Rectal smooth muscle tissue (tissue), 1 donor: ENCODE measurements around the gene CHST9.
"Not testable (repeated sequence)": the region's sequence is repeated elsewhere in the genome, so short reads cannot be mapped to it uniquely, and the experiment has no call there.

Experiments
- H3K27ac ChIP-seq: one replicate; pipeline ENCODE4 v1.7.0; 2013; ENCODE audit warnings: low read depth, low read length, inconsistent platforms
- H3K27me3 ChIP-seq: one replicate; pipeline ENCODE4 v1.7.0; 2013; ENCODE audit warnings: low read length; ENCODE audit not compliant: control insufficient read depth, insufficient read depth
- H3K36me3 ChIP-seq: one replicate; pipeline ENCODE4 v1.7.0; 2013; ENCODE audit warnings: low read length; ENCODE audit not compliant: control insufficient read depth, insufficient read depth
- H3K4me1 ChIP-seq: one replicate; pipeline ENCODE4 v1.7.0; 2013; ENCODE audit warnings: low read length; ENCODE audit not compliant: control insufficient read depth, insufficient read depth
- H3K4me3 ChIP-seq: one replicate; pipeline ENCODE4 v1.7.0; 2013; ENCODE audit warnings: low read length
- H3K9ac ChIP-seq: one replicate; pipeline ENCODE4 v1.7.0; 2013; ENCODE audit warnings: low read length

Gene CHST9

GRCh38 chr18:27185025-27185763 lies at the start of gene CHST9:
Gene CHST9, minus strand, starts transcription at chr18:27185308. Its CDS starts 42,499 bp downstream, at chr18:27142809.
- no peaks in the 10 kb centered on the region for H3K4me1 ChIP-seq
- peak within 1 kb of the TSS; percentile 39 for H3K4me3 ChIP-seq
- H3K36me3 ChIP-seq = no peaks in the 10 kb centered on the region
- no peaks in the 10 kb centered on the region for H3K27me3 ChIP-seq
- no peak within 1 kb of the TSS for H3K27ac ChIP-seq
- H3K9ac ChIP-seq = no peak within 1 kb of the TSS

- H3K27ac ChIP-seq, H3K36me3 ChIP-seq, H3K4me1 ChIP-seq, H3K9ac ChIP-seq, H3K4me3 ChIP-seq, H3K27me3 ChIP-seq: not testable (repeated sequence)
Measured at GRCh38 chr18:27232355-27232754, 47.2 kb upstream of the CHST9 start.

DNA sequence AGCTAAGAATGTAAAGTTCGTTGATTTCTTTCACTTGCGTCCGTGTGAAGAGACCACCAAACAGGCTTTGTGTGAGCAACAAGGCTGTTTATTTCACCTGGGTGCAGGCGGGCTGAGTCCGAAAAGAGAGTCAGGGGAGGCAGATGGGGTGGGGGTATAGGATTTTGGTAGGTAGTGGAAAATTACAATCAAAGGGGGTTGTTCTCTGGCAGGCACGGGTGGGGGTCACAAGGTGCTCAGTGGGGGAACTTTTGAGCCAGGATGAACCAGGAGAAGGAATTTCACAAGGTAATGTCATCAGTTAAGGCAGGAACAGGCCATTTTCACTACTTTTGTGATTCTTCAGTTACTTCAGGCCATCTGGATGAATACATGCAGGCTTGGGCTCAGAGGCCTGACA lies 46.6 kb upstream of the CHST9 start:
- H3K36me3 ChIP-seq, H3K4me1 ChIP-seq, H3K27me3 ChIP-seq, H3K4me3 ChIP-seq, H3K9ac ChIP-seq, H3K27ac ChIP-seq: not testable (repeated sequence)

- H3K9ac ChIP-seq, H3K4me1 ChIP-seq, H3K27ac ChIP-seq, H3K36me3 ChIP-seq, H3K27me3 ChIP-seq, H3K4me3 ChIP-seq: not testable (repeated sequence)
Measured at GRCh38 chr18:27231221-27231620, 46.1 kb upstream of the CHST9 start.

GRCh38 chr18:27227721-27228120 lies 42.6 kb upstream of the CHST9 start:
- H3K27me3 ChIP-seq = no peaks in the 10 kb centered on the region

GRCh38 chr18:27226556-27227075 lies 41.5 kb upstream of the CHST9 start:
- H3K27ac ChIP-seq = no peak overlapping the region
- H3K4me3 ChIP-seq = no peak overlapping the region
- H3K36me3 ChIP-seq = no peaks in the 10 kb centered on the region
- no peak overlapping the region for H3K9ac ChIP-seq
- H3K4me1 ChIP-seq = no peaks in the 10 kb centered on the region
- H3K27me3 ChIP-seq = no peaks in the 10 kb centered on the region

More at GRCh38 chr18:27227721-27228120, 42.6 kb upstream of the CHST9 start:
- Histone ChIP-seq H3K4me3 (no peak overlapping the region), H3K4me1 (no peaks in the 10 kb centered on the region), H3K27ac (no peak overlapping the region), H3K36me3 (no peaks in the 10 kb centered on the region), H3K9ac (no peak overlapping the region)

GRCh38 chr18:27225947-27226481 lies 40.9 kb upstream of the CHST9 start:
- Histone ChIP-seq H3K27ac (no peak overlapping the region), H3K9ac (no peak overlapping the region), H3K4me1 (no peaks in the 10 kb centered on the region), H3K27me3 (no peaks in the 10 kb centered on the region), H3K4me3 (no peak overlapping the region), H3K36me3 (no peaks in the 10 kb centered on the region)

- no peak overlapping the region for H3K4me3 ChIP-seq
- no peak overlapping the region for H3K27ac ChIP-seq
- H3K36me3 ChIP-seq = no peaks in the 10 kb centered on the region
- no peaks in the 10 kb centered on the region for H3K27me3 ChIP-seq
- H3K9ac ChIP-seq = no peak overlapping the region
- H3K4me1 ChIP-seq = no peaks in the 10 kb centered on the region
Measured at GRCh38 chr18:27223526-27224291, 38.6 kb upstream of the CHST9 start.

GRCh38 chr18:27214831-27215230 lies 29.7 kb upstream of the CHST9 start:
- Histone ChIP-seq H3K27me3 (no peaks in the 10 kb centered on the region), H3K4me3 (no peak overlapping the region), H3K27ac (no peak overlapping the region), H3K36me3 (no peaks in the 10 kb centered on the region), H3K4me1 (no peaks in the 10 kb centered on the region), H3K9ac (no peak overlapping the region)

DNA sequence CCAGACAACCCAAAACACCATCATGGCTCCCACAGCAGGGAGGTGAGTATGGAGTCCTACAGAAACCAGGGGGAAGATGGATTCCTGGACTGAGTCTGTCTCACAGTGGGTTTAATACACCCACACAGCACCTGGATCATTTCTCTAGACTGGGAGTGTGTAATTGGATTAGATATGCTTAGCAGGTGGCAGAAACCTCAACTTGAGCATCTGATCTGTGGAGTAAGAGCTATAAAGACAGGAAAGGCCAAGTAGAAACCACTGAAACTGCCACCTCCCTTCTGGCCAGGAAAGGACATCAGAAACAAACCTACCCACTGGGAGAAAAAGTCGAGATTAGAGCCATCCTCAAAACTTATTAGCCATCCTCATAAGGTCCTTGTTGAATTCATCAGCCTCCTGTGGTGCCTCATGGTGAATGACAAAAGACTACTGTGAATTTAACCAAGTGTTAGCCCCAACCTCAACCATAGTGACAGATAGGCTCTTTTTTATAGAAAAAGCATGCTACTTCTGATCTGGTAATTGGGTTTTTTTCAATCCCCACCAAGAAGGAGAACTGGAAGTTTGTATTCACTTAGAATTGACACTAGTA lies 28.1 kb upstream of the CHST9 start:
- Histone ChIP-seq H3K9ac (no peak overlapping the region), H3K27me3 (no peaks in the 10 kb centered on the region), H3K4me1 (no peaks in the 10 kb centered on the region)

DNA sequence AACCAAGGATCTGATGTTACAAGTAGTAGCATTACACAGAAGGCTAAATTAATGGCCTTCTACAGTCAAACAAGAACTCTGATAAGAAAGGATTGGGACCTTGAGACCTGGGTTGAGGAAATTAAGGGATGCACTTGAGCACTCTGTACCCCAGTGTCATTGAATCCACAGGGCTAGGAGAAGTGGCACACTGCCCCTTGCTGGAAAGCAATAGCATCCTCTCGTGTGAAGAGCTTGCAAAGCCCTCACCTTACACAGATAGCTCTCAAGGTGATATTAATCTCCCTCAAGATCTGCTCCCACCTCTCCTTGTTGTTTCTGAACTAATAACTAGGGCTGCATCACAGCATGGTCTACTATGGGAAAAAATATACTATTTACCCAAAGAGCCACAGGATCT lies 26.5 kb upstream of the CHST9 start:
- Histone ChIP-seq H3K36me3 (no peaks in the 10 kb centered on the region), H3K4me1 (no peaks in the 10 kb centered on the region), H3K9ac (no peak overlapping the region), H3K27me3 (no peaks in the 10 kb centered on the region), H3K4me3 (no peak overlapping the region), H3K27ac (no peak overlapping the region)

More for the DNA sequence above, 28.1 kb upstream of the CHST9 start:
- Histone ChIP-seq H3K27ac (no peak overlapping the region), H3K4me3 (no peak overlapping the region), H3K36me3 (no peaks in the 10 kb centered on the region)

GRCh38 chr18:27206411-27206810 lies 21.3 kb upstream of the CHST9 start:
- no peak overlapping the region for H3K9ac ChIP-seq
- H3K27ac ChIP-seq = no peak overlapping the region
- no peaks in the 10 kb centered on the region for H3K27me3 ChIP-seq
- no peaks in the 10 kb centered on the region for H3K36me3 ChIP-seq
- no peaks in the 10 kb centered on the region for H3K4me1 ChIP-seq
- H3K4me3 ChIP-seq = no peak overlapping the region
